ENCODE measurements around the gene CGA.
A peak's percentile ranks its signal among the peaks of the same experiment; 100 is the strongest.

Gene CGA

GRCh38 chr6:87093199-87093598, 1.7 kb downstream of the CGA start:
- no peak for TF ChIP-seq CTCF (IDR thresholded peaks at IDR 0.05; ENCODE audit: low read depth, low read length, missing control alignments)
- no peak overlapping the region for H3K4me3 ChIP-seq (ENCODE audit: low read depth, low read length)
- DNase-seq (ENCODE audit: low read depth) = no peak

GRCh38 chr6:87092435-87092834, 2.5 kb downstream of the CGA start:
- TF ChIP-seq CTCF (IDR thresholded peaks at IDR 0.05; ENCODE audit: low read depth, low read length, missing control alignments) = no peak
- no peak overlapping the region for H3K4me3 ChIP-seq (ENCODE audit: low read depth, low read length)
- DNase-seq (ENCODE audit: low read depth) = no peak

GRCh38 chr6:87089135-87089534, 5.8 kb downstream of the CGA start:
- DNase-seq (ENCODE audit: low read depth) = no peak
- H3K4me3 ChIP-seq (ENCODE audit: low read depth, low read length) = no peak overlapping the region
- TF ChIP-seq CTCF (IDR thresholded peaks at IDR 0.05; ENCODE audit: low read depth, low read length, missing control alignments) = no peak

GRCh38 chr6:87088076-87088475, 6.8 kb downstream of the CGA start:
- no peak for TF ChIP-seq CTCF (IDR thresholded peaks at IDR 0.05; ENCODE audit: low read depth, low read length, missing control alignments)
- H3K4me3 ChIP-seq (ENCODE audit: low read depth, low read length) = no peak overlapping the region
- no peak for DNase-seq (ENCODE audit: low read depth)

GRCh38 chr6:87082160-87082721, 12.7 kb downstream of the CGA start:
- peak; percentile 21 for DNase-seq (ENCODE audit: low read depth)
- TF ChIP-seq CTCF (IDR thresholded peaks at IDR 0.05; ENCODE audit: low read depth, low read length, missing control alignments) = no peak
- H3K4me3 ChIP-seq (ENCODE audit: low read depth, low read length) = no peak overlapping the region

GRCh38 chr6:87078983-87079616, 15.8 kb downstream of the CGA start:
- peak; percentile 27 for DNase-seq (ENCODE audit: low read depth)
- peak; percentile 97 for TF ChIP-seq CTCF (IDR thresholded peaks at IDR 0.05; ENCODE audit: low read depth, low read length, missing control alignments)
- H3K4me3 ChIP-seq (ENCODE audit: low read depth, low read length) = no peak overlapping the region

GRCh38 chr6:87075168-87075567, 19.7 kb downstream of the CGA start:
- no peak for TF ChIP-seq CTCF (IDR thresholded peaks at IDR 0.05; ENCODE audit: low read depth, low read length, missing control alignments)
- no peak overlapping the region for H3K4me3 ChIP-seq (ENCODE audit: low read depth, low read length)
- no peak for DNase-seq (ENCODE audit: low read depth)

Data from GM12864 (cell line).